Measurements from ENCODE around the gene MYOZ1.
"Not testable (repeated sequence)": the region's sequence is repeated elsewhere in the genome, so short reads cannot be mapped to it uniquely, and the experiment has no call there.

MYOZ1 gene

DNA sequence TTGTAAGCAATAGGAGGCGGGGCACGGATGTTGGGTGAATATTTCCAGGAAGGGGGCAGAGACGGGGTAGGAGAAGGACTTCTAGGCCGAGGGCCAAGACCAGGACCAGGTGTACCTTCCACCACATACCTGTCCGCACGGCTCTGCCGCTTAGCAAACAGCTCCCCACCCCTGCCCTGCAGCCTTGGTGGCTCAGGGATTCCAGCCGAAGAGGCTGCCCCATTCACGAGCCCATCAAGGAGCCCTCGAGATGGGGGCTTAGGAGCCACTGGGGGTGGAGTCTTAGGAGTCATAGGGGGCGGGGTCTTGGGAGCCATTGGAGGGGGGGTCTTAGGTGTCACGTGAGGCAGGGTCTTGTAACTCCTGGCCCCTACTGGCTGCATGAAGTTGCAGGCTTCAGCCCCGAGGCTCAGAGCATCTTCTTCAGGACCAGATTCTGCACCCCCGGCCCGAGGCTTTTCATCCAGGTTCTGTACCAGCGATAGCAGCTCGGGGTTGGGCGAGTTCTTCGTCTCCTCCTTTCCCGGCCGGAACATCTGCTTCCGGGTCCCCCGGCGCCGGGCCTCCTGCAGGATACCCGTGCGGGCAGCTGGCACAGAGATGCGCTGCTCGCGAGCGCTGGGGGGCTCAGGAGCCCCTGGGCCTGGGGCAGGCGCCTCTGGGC, 6.1 kb upstream of the MYOZ1 start:
- DNase-seq: peak; percentile 54

DNA sequence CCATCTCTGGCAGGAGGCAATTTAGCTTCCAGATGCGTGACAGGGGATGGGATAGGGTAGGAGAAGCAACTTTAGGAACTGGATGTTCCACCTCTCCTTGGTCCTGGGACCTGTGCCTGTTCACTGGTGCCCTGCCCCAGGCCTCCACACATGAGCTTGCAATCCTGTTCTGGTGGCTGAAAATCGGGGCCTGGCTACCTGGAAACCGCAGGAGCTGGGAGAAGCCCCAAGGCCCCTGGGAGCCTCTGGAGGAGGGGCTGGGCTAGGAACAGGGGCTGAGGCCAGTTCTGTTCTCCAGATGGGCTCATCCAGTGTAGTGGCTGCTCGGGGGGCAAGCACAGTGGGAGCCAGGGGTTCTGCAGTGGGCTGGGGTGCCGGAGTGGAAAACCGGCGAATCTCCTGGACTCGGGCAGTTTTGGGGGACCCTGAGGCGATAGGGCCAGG, 5.3 kb upstream of the MYOZ1 start:
- no peak for DNase-seq

DNA sequence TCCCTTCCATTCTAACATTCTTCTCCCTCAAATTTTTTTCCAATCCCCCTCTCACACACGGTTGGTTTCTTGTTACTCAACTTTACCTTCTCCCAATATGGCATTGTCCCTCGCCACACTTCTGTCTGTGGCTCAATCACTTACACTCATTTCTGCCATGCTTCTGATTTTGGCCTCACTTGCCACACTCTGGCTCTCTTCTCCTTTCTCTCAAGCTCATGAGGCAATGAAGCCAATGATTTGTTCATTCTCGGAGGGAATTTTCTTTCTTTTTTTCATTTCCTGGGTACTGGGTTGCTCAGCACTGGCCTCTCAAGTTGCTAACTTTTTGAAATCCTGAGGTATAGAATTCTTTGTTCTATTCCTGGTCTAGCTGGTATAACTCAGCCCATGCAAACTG, 4.0 kb upstream of the MYOZ1 start:
- no peak for DNase-seq

DNA sequence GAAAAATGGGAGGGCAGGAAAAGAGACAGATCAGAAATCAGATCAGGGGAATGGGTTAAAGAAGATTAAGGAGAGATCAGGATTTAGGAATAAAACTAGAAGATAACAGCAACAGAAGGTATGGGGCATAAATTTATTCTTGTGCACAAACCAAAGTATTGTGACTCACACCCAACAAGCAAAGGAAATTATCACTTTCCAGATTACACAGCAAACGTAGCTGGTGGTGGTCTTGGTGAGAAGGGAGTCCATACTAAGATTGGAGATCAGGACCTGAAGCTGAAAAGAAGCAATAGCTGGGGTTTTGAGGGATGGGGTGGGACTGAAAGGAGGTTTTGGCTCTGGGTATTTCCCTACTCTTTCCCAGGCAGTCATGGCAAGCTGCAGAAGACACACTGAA, 3.5 kb upstream of the MYOZ1 start:
- no peak for DNase-seq

DNA sequence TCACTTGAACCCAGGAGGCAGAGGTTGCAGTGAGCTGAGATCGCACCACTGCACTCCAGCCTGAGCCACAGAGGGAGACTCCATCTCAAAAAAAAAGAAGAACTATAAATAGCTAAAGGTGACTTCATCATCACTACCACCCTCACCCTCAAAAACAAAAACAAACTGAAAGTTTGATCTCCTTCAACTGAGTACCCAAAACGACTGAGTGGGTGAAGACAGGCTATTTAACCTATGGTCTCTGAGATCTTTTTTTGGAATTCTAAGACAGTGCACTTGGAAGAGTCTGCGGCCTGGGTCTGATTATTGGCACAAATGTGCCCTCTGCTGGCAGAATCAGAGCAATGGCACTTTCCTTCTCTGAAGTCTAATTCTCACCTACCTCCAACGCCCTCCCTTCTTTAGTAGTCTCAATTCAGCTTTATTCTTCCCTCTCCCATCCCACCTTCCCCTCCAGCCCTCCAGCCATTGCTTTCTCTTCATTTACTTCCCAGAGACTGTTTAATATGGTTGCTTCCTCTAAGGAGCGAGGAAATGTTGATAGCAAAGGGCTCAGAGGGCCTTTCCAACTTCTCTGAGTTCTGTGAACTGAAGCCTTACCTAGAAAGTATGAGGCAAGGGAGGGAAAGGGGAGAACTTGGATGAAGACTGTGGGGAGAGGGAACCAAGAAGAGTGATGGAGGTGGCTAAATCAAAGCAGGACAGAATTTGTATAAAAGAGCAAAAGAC, 2.9 kb upstream of the MYOZ1 start:
- DNase-seq: peak; percentile 51

DNA sequence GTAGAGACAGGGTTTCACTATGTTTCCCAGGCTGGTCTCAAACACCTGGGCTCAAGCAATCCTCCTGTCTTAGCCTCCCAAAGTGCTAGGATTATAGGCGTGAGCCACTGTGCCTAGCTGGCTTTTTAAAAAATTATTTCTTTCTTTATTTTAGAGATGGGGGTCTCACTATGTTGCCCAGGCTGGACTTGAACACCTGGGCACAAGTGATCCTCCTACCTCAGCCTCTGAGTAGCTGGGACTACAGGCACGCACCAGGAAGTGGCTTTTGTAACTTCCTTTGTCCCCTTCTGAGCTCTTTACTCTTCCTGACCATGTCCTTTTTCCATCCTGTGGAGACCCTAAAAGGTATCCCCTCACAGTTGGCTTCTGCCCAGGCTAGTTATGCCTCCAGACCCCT, 2.1 kb upstream of the MYOZ1 start:
- DNase-seq: no peak

DNA sequence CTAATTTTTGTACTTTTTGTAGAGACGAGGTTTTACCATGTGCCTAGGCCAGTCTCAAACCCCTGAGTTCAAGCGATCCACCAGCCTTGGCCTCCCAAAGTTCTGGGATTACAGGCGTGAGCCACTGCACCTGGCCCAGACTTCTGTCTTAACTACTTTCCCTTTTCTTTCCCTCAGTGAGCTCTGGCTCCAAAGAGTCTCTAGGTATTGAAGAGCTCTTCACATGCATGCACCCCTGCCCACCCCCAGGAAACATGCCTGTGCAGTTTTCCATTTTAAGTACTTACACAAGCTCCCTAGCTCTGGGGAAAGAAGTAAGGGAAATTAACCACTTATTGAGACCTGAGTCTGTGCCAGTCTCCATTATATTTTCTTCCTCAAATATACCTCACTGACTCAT, 2.0 kb downstream of the MYOZ1 start:
- DNase-seq: no peak

DNA sequence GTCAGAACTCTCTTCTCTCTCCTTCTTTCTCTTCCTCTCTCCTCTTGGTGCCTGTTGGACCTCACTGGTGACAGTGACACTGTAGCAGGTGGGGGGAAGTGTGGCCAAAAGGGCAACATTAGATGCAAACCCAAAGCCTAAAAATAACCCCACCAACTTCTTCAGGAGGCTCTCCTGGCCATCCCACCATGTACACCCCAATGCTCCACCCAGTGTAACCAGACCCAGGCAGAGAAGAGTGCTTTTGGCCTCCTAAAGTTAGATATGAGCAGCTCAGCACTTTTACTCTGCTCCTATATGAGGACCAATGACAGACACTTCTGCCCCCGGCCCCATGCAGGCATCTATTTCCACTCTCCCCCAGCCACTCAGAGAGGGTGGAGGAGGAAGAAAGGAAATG, 5.5 kb downstream of the MYOZ1 start:
- DNase-seq: no peak

DNA sequence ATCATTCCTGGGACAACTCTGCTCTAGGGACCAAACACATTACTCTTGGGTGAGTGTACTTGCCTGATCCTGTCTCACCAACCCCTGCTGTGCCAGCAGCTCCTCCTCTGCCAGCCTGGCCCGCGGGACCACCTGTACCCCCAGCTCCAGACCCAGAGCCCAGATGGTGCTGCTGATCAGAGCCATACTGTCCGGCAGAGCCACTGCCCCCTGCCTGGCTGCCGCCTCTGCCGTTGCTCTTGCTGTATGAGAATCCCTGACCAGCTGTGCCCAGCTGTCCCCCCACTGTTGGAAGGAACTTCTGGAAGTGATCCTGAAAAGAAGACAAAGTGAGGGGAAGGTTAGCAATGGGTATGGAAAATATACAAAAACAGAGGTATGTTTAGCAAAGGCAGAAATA, 6.9 kb downstream of the MYOZ1 start:
- no peak for DNase-seq

DNA sequence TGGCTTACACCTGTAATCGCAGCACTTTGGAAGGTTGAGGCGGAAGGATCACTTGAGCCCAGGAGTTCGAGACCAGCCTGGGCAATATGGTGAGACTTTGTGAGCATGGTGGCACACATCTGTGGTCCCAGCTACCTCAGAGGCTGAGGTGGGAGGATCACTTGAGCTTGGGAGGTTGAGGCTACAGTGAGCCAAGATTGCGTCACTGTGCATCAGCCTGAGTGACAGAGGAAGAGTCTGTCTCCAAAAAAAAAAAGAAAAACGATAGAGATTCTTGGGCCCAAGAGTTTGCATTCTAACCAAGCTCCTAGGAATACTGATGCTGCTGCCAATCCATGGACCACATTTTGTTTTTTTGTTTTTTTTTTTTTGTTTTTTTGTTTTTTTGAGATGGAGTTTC, 12.1 kb downstream of the MYOZ1 start:
- DNase-seq: no peak

DNA sequence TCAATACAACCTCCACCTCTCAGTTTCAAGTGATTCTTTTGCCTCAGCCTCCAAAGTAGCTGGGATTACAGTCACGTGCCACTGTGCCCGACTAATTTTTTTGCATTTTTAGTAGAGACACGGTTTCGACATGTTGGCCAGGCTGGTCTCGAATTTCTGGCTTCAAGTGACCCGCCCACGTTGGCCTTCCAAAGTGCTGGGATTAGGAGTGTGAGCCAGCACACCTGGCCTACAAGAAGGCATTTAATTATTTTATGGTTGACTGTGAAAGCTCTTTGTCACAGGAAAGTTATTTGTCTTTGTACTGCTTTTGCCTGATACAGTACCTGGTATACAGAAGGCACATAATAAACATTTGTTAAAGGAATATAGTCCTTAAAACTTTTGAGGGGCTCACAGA, 12.9 kb downstream of the MYOZ1 start:
- no peak for DNase-seq

DNA sequence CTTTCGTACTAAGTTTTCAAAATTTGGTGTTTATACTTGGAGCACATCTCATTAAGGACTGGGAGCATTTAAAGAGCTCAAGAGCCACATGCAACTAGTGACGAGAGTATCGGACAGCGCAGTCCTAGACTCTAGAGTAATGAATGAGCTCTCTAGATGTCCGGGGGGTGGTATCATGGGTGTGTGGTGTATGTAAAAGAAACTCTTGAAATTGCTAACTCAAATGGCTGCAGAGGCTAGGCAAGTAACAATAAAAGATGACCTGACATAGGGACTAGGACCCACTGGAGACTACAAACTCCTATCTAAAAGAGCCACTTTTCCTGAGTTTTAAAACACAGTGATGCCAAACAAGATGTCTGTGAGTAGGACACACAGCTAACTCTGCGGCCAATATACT, 14.0 kb downstream of the MYOZ1 start:
- DNase-seq: no peak

DNA sequence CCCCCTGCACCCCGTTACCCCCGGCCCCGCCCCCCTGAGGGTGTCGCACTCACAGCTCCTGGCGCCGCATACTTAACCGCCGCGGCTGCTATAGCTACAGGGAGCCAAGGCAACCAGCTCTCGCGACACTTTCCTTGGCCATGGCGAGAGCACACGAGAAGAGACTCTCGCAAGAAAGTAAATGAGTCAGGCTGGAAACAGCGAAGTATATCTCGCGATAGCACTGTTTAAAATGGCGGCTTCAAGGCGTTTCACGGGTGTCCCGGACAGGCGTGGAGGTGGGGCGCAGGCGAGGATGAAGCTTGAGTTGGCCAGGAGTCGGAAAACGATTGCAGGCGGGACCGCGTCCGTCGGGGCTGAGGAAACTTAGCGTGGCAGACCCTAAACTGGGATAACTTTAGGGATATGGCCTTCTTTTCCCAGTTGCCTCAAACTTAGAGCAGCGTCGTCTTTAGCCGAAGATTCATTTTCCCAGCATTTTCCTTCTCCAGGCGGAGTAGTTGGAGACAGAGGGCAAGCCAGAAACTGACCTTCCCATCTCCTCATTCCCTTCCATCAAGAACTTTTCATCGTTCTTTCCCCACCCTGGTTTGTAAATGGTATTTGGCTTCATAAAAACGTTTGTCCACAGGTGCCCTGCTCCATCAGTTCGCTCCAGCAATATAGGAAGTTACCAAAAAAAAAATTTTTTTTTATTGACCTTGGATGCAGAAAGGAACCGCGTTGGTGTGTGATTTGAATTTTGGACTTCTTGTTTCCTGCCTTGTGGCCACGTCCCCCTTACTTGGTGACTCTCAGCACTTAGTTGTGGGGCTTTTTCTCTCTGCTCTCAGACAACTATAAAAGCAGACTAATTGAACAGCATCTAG, 15.2 kb downstream of the MYOZ1 start:
- peak; percentile 95 for DNase-seq

DNA sequence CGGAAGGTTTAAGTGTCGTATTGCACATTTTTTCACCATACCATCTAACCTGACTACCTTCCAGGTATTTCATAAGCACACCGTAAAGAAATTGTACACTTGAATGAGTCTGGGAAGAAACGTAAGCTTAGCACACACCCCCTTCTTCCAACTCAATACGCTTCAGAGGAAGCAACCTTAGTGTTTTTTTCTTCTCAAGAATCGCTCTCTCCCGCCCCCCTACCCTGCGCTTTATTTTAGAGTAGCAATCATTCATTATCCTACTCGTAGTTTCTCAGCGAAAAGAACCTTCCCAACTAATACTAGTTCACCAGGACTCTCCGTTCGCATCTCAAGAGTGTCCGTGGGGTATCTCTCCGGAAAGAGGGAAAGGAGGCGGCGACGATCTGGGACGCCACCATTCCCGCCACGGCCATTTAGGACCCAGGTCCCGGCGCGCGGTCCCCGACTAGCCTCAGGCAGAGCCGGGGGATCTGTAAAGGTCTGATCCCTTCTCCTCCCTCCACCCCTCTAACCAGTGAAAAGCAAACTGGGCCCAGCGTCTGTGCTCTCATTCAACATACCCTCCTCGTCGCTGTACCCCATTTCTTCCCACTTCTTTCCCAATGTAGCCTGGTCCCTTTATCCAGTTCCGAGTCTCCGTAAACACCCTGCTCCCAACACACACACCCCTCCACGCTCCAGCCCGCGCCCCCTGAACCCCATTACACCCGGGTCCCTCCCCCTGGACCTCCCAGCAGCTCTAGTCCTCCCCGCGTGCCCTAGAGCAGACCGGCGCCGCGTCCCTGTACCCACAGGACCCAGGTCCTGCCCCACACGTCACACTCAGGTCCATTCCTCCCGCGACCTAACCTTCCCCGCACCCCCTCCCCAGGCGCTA, 16.0 kb downstream of the MYOZ1 start:
- DNase-seq: peak; percentile 37

DNA sequence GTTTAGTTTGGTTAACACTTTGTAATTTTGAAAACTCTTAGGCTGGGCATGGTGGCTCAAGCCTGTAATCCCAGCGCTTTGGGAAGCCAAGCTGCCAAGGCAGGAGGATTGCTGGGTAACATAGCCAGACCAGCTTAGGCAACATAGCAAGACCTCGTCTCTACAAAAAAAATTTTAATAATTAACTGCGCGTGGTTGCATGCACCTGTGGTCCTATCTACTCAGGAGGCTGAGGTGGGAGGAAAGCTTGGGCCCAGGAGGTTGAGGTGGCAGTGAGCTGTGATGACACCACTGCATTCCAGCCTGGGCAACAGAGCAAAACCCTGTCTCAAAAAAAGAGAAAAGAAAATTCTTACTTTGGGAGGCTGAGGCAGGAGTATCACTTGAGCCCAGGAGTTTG, 18.2 kb downstream of the MYOZ1 start:
- no peak for DNase-seq

DNA sequence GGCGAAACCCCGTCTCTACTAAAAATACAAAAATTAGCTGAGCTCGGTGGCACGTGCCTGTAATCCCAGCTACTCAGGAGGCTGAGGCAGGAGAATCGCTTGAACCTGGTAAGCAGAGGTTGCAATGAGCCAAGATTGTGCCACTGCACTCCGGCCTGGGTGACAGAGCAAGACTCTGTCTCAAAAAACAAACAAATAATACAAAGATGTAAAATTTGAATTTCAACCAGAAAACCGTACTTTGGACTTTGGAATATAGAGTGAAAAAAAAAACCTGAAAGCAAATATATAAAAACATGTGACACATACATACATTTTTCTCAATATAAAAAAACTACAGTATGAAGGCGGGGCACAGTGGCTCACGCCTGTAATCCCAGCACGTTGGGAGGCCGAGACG, 20.3 kb downstream of the MYOZ1 start:
- not testable (repeated sequence) for DNase-seq

DNA sequence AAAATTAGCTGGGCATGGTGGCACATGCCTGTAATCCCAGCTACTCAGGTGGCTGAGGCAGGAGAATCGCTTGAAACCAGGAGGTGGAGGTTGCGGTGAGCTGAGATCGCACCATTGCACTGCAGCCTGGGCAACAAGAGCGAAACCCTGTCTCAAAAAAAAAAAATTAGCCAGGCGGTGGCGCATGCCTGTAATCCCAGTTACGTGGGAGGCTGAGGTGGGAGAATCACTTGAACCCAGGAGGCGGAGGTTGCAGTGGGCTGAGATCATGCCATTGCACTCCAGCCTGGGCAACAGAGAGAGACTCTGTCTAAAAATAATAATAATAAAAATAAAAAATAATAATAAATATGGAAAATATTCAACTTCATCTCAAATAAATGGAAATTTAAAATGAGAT, 24.1 kb downstream of the MYOZ1 start:
- DNase-seq: not testable (repeated sequence)

DNA sequence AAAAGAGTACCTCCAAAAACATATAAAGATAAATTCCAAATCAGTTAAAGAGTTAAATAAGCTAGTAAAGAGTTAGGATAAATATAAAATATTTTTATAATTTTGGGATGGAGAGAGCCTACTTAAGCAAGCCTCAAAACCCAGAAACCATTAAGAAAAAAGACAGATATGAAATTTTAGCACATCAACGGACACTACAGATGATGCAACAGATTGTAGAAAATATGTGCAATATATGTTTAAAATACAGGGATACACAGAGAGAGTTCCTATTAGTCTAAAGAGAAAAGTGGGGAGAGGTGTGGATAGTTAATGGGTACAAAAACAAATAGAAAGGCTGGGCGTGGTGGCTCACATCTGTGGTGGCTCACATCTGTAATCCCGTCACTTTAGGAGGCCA, 26.6 kb downstream of the MYOZ1 start:
- no peak for DNase-seq

DNA sequence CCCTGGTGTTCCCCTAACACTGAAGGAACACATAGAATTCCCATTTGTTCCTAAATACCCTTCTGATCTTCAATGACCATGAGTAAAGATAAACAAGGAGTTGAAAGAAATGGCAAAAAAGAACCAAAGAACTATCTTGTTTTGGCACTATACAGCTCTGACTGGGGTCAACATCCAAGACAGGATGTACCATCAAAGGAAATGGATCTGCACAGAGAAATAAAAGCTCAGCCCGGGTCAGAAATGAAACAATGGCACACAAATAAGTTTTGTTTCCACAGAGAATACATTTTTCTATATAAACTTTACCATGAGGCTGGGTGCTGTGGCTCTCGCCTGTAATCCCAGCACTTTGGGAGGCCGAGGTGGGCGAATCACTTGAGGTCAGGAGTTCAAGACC, 32.2 kb downstream of the MYOZ1 start:
- no peak for DNase-seq

DNA sequence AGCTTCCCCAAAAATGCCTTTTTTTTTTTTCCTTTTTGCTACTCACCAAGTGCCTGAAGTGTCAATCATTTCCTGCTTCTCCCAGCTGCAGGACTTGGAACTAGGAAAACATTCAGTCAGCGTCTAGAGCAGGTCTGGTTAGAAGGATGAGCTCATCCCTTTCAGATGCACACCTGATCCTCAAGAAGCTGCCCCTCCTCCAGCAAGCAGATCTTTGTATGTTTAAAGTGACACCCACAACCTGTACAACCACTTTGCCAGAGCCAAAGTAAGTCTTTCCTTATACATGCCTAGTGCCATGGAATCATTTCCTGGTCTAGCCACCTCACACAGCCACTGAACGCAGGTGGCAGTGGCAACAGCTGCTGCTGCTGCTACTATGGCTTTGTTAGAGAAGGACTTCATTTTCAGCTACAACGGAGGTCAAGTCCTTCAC, 39.8 kb downstream of the MYOZ1 start:
- no peak for DNase-seq

DNA sequence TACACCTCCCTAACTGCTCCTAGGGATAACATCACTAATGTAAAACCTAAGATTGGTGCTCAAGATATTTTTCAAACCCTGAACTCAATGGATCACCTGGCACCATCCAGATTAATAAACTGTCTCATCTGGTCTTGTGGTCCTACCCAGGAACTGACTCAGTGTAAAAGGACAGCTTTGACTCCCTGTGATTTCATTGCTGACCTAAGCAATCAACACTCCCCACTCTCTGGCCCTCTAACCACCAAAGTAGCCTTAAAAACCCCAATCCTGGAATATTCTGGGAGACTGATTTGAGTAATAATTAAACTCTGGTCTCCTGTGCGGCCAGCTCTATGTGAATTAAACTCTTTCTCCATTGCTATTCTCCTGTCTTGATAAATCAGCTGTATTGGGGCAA, 43.9 kb downstream of the MYOZ1 start:
- no peak for DNase-seq

DNA sequence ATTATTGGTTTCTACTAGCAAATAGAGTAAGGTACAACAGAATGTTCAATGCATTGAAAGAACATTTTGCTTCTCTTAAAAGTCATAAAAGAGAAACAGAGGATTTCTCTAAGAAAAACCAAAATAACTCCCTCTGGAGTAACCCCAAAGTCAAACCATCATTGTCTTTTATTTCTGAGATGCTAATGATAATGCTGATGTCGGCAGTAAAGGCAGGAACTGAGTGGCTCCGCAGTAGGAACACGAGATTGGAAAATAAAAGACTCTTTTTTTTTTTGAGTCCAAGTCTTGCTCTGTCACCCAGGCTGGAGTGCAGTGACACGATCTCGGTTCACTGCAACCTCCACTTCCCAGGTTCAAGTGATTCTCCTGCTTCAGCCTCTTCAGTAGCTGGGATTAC, 47.5 kb downstream of the MYOZ1 start:
- DNase-seq: no peak

DNA sequence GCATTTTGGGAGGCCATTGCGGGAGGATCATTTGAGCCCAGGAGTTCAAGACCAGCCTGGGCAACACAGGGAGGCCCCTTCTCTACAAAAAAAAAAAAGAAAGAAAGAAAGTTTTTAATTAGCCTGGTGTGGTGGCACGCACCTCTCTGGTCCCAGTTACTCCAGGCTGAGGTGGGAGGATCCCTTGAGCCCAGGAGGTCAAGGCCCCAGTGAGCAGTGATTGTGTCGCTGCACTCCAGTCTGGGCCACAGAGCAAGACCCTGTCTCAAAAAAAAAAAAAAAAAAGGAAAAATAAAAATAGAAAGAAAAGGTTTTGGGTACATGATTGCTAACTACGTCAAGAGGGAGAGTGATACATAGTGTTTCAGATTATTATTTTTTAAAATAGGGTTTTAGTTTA, 48.2 kb downstream of the MYOZ1 start:
- no peak for DNase-seq
